Measurements from ENCODE around the gene NF1.

Gene NF1

GRCh38 chr17:31392856-31393748 lies 298.3 kb downstream of the NF1 start:
- Histone ChIP-seq H4K91ac (ENCODE audit: low read length) (no peak overlapping the region), H3K4me3 (ENCODE audit: insufficient read depth in 1 of 2, low read depth in 1 of 2, low read length in 2 of 2) (no peak overlapping the region), H3K23ac (ENCODE audit: low read length in 2 of 2) (no peak overlapping the region), H3K14ac (ENCODE audit: low read length in 2 of 2) (no peak overlapping the region), H2BK12ac (ENCODE audit: low read length in 2 of 2) (no peak overlapping the region), H4K8ac (ENCODE audit: low read length) (no peak overlapping the region), H3K9ac (ENCODE audit: low read length) (no peak overlapping the region), H3K36me3 (ENCODE audit: control insufficient read depth in 1 of 2, insufficient read depth in 2 of 2, low read depth in 1 of 2, low read length in 2 of 2) (no peaks in the 10 kb centered on the region), H3K4me1 (ENCODE audit: control insufficient read depth, insufficient read depth, low read depth, low read length) (peaks cover 14% of the 10 kb centered on the region), H3K27ac (ENCODE audit: low read length, poor library complexity, severe bottlenecking) (no peak overlapping the region), H3K18ac (ENCODE audit: low read depth in 1 of 2, low read length in 2 of 2) (no peak overlapping the region), H3K79me1 (replicated peaks; ENCODE audit: low read length, poor library complexity, severe bottlenecking) (no peaks in the 10 kb centered on the region), H3K4ac (ENCODE audit: low read depth in 1 of 2, low read length in 2 of 2) (no peak overlapping the region), H2AFZ (ENCODE audit: low read depth, low read length) (no peak overlapping the region), H2BK120ac (ENCODE audit: low read depth, low read length) (no peak overlapping the region), H3K4me2 (ENCODE audit: low read length, poor library complexity, severe bottlenecking) (no peak overlapping the region), H3K9me3 (ENCODE audit: control insufficient read depth, low read length) (no peaks in the 10 kb centered on the region), H2AK5ac (ENCODE audit: low read length, severe bottlenecking) (no peak overlapping the region), H2BK5ac (ENCODE audit: low read depth, low read length, poor library complexity, severe bottlenecking) (no peak overlapping the region), H3K27me3 (ENCODE audit: control insufficient read depth in 1 of 2, insufficient read depth in 1 of 2, low read length in 2 of 2) (peaks cover 64 to 76% of the 10 kb centered on the region in 2 experiments), H2BK15ac (ENCODE audit: low read depth, poor library complexity, severe bottlenecking) (no peak overlapping the region)
- 90% methylated on average over 17 of the region's 17 CpGs for WGBS
- no peak for DNase-seq

- Histone ChIP-seq H3K4me2 (ENCODE audit: low read length, poor library complexity, severe bottlenecking) (no peak overlapping the region), H2BK15ac (ENCODE audit: low read depth, poor library complexity, severe bottlenecking) (no peak overlapping the region), H2BK5ac (ENCODE audit: low read depth, low read length, poor library complexity, severe bottlenecking) (no peak overlapping the region), H3K23ac (ENCODE audit: low read length in 2 of 2) (no peak overlapping the region), H3K9ac (ENCODE audit: low read length) (no peak overlapping the region), H3K4me1 (ENCODE audit: control insufficient read depth, insufficient read depth, low read depth, low read length) (peaks cover 14% of the 10 kb centered on the region), H3K36me3 (ENCODE audit: control insufficient read depth in 1 of 2, insufficient read depth in 2 of 2, low read depth in 1 of 2, low read length in 2 of 2) (no peaks in the 10 kb centered on the region), H3K14ac (ENCODE audit: low read length in 2 of 2) (no peak overlapping the region), H3K27me3 (ENCODE audit: control insufficient read depth in 1 of 2, insufficient read depth in 1 of 2, low read length in 2 of 2) (peaks cover 68 to 75% of the 10 kb centered on the region in 2 experiments), H2AFZ (ENCODE audit: low read depth, low read length) (no peak overlapping the region), H3K79me1 (replicated peaks; ENCODE audit: low read length, poor library complexity, severe bottlenecking) (no peaks in the 10 kb centered on the region), H3K4me3 (ENCODE audit: insufficient read depth in 1 of 2, low read depth in 1 of 2, low read length in 2 of 2) (no peak overlapping the region), H3K18ac (ENCODE audit: low read depth in 1 of 2, low read length in 2 of 2) (no peak overlapping the region), H2BK120ac (ENCODE audit: low read depth, low read length) (no peak overlapping the region), H3K27ac (ENCODE audit: low read length, poor library complexity, severe bottlenecking) (no peak overlapping the region), H2AK5ac (ENCODE audit: low read length, severe bottlenecking) (no peak overlapping the region), H4K8ac (ENCODE audit: low read length) (no peak overlapping the region), H3K9me3 (ENCODE audit: control insufficient read depth, low read length) (no peaks in the 10 kb centered on the region), H4K91ac (ENCODE audit: low read length) (no peak overlapping the region), H2BK12ac (ENCODE audit: low read length in 2 of 2) (no peak overlapping the region), H3K4ac (ENCODE audit: low read depth in 1 of 2, low read length in 2 of 2) (no peak overlapping the region)
- 94% methylated on average over 7 of the region's 7 CpGs for WGBS
- DNase-seq, result no peak
These were observed 299.0 kb downstream of the NF1 start for GRCh38 chr17:31393749-31394146.

- 53% methylated on average over 4 of the region's 11 CpGs for WGBS
- no peak overlapping the region for H4K8ac ChIP-seq (ENCODE audit: low read length)
These were observed 299.8 kb downstream of the NF1 start for GRCh38 chr17:31394544-31394943.

DNA sequence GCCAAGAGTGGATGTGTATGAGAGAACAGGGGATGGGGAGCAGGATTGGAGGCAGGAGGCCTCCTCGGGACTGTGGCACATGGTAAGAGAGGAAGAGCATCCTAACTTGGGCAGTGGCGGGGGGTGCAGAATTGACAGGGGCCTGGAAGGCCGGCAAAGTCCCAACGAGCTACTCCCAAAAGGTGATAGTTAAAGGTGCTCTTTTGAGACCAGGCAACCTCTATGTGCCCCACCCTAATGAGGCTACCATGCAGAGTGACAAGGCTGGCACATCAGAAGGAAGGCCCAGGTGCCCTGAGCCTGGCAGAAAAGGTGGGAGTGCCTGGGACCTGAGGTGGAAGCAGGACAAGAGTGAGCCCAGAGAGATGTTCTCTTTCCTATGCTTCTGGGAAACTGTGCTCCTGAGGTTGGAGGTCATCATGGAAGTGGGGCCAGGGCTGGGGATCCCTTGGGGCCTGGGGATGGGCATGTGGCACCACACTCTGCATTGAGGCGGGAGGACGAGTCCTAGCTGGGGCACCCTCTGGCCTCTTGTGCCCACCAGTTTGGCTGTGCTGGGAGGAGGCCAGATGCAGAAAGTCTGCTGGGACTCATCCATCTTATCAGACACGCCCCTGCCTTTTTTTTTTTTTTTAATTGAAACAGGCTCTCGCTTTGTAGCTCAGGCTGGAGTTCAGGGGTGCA lies 302.6 kb downstream of the NF1 start:
- H3K4me3 ChIP-seq (ENCODE audit: insufficient read depth in 1 of 2, low read depth in 1 of 2, low read length in 2 of 2), result no peak overlapping the region
- H4K91ac ChIP-seq (ENCODE audit: low read length), result no peak overlapping the region
- no peak overlapping the region for H4K8ac ChIP-seq (ENCODE audit: low read length)
- WGBS, result 79% methylated on average over 8 of the region's 8 CpGs
- no peak overlapping the region for H3K18ac ChIP-seq (ENCODE audit: low read depth in 1 of 2, low read length in 2 of 2)
- no peak overlapping the region for H2AFZ ChIP-seq (ENCODE audit: low read depth, low read length)
- H3K9me3 ChIP-seq (ENCODE audit: control insufficient read depth, low read length), result no peaks in the 10 kb centered on the region
- H2AK5ac ChIP-seq (ENCODE audit: low read length, severe bottlenecking), result no peak overlapping the region
- no peak overlapping the region for H2BK120ac ChIP-seq (ENCODE audit: low read depth, low read length)
- peaks cover 61 to 66% of the 10 kb centered on the region in 2 experiments for H3K27me3 ChIP-seq (ENCODE audit: control insufficient read depth in 1 of 2, insufficient read depth in 1 of 2, low read length in 2 of 2)
- no peak overlapping the region for H3K14ac ChIP-seq (ENCODE audit: low read length in 2 of 2)
- no peak for DNase-seq
- no peak overlapping the region for H3K23ac ChIP-seq (ENCODE audit: low read length in 2 of 2)
- H3K9ac ChIP-seq (ENCODE audit: low read length), result no peak overlapping the region
- H3K4me1 ChIP-seq (ENCODE audit: control insufficient read depth, insufficient read depth, low read depth, low read length), result peaks cover 2% of the 10 kb centered on the region
- no peak overlapping the region for H2BK15ac ChIP-seq (ENCODE audit: low read depth, poor library complexity, severe bottlenecking)
- no peak overlapping the region for H3K4me2 ChIP-seq (ENCODE audit: low read length, poor library complexity, severe bottlenecking)
- H3K4ac ChIP-seq (ENCODE audit: low read depth in 1 of 2, low read length in 2 of 2), result no peak overlapping the region
- no peaks in the 10 kb centered on the region for H3K79me1 ChIP-seq (replicated peaks; ENCODE audit: low read length, poor library complexity, severe bottlenecking)
- no peaks in the 10 kb centered on the region for H3K36me3 ChIP-seq (ENCODE audit: control insufficient read depth in 1 of 2, insufficient read depth in 2 of 2, low read depth in 1 of 2, low read length in 2 of 2)
- H2BK12ac ChIP-seq (ENCODE audit: low read length in 2 of 2), result no peak overlapping the region
- H2BK5ac ChIP-seq (ENCODE audit: low read depth, low read length, poor library complexity, severe bottlenecking), result no peak overlapping the region
- no peak overlapping the region for H3K27ac ChIP-seq (ENCODE audit: low read length, poor library complexity, severe bottlenecking)

More at GRCh38 chr17:31394544-31394943, 299.8 kb downstream of the NF1 start:
- Histone ChIP-seq H3K36me3 (ENCODE audit: control insufficient read depth in 1 of 2, insufficient read depth in 2 of 2, low read depth in 1 of 2, low read length in 2 of 2) (no peaks in the 10 kb centered on the region), H2BK5ac (ENCODE audit: low read depth, low read length, poor library complexity, severe bottlenecking) (no peak overlapping the region), H2BK120ac (ENCODE audit: low read depth, low read length) (no peak overlapping the region), H3K9ac (ENCODE audit: low read length) (no peak overlapping the region), H3K23ac (ENCODE audit: low read length in 2 of 2) (no peak overlapping the region), H3K9me3 (ENCODE audit: control insufficient read depth, low read length) (no peaks in the 10 kb centered on the region), H4K91ac (ENCODE audit: low read length) (no peak overlapping the region), H3K79me1 (replicated peaks; ENCODE audit: low read length, poor library complexity, severe bottlenecking) (no peaks in the 10 kb centered on the region), H3K4me3 (ENCODE audit: insufficient read depth in 1 of 2, low read depth in 1 of 2, low read length in 2 of 2) (no peak overlapping the region), H3K4me1 (ENCODE audit: control insufficient read depth, insufficient read depth, low read depth, low read length) (peaks cover 15% of the 10 kb centered on the region), H2AFZ (ENCODE audit: low read depth, low read length) (no peak overlapping the region), H3K18ac (ENCODE audit: low read depth in 1 of 2, low read length in 2 of 2) (no peak overlapping the region), H3K27me3 (ENCODE audit: control insufficient read depth in 1 of 2, insufficient read depth in 1 of 2, low read length in 2 of 2) (peaks cover 61 to 71% of the 10 kb centered on the region in 2 experiments), H2AK5ac (ENCODE audit: low read length, severe bottlenecking) (no peak overlapping the region), H2BK12ac (ENCODE audit: low read length in 2 of 2) (no peak overlapping the region), H3K27ac (ENCODE audit: low read length, poor library complexity, severe bottlenecking) (no peak overlapping the region), H3K4ac (ENCODE audit: low read depth in 1 of 2, low read length in 2 of 2) (no peak overlapping the region), H3K4me2 (ENCODE audit: low read length, poor library complexity, severe bottlenecking) (no peak overlapping the region), H3K14ac (ENCODE audit: low read length in 2 of 2) (no peak overlapping the region), H2BK15ac (ENCODE audit: low read depth, poor library complexity, severe bottlenecking) (no peak overlapping the region)
- peak; percentile 69 for DNase-seq
